Stimulated activated CD8-positive, alpha-beta memory T cell treated with anti-CD3 and anti-CD28 coated beads, Interleukin-4, amount 100 ng/mL, for 24 hours (primary cell): ENCODE results near the gene DDX10.
"Not testable (repeated sequence)": the region's sequence is repeated elsewhere in the genome, so short reads cannot be mapped to it uniquely, and the experiment has no call there.

Source experiments
- DNase-seq: peaks from one replicate; pipeline ENCODE4 v3.0.0-alpha.2; 2020; ENCODE audit warnings: low read depth

DDX10 gene

GRCh38 chr11:108664730-108665525 lies at the start of gene DDX10:
Gene DDX10, plus strand, starts transcription at chr11:108665069. Its CDS starts 85 bp downstream, at chr11:108665154.
- DNase-seq, result peak; percentile 96

- DNase-seq, result no peak
These were observed 48.3 kb upstream of the DDX10 start for GRCh38 chr11:108616549-108616948.

GRCh38 chr11:108617055-108617454 lies 47.8 kb upstream of the DDX10 start:
- DNase-seq, result no peak

GRCh38 chr11:108618529-108618928 lies 46.3 kb upstream of the DDX10 start:
- no peak for DNase-seq

GRCh38 chr11:108620958-108621772 lies 43.7 kb upstream of the DDX10 start:
- DNase-seq, result no peak

- no peak for DNase-seq
These were observed 42.5 kb upstream of the DDX10 start for GRCh38 chr11:108622341-108622740.

- DNase-seq, result no peak
These were observed 40.5 kb upstream of the DDX10 start for GRCh38 chr11:108624196-108624925.

- no peak for DNase-seq
These were observed 36.5 kb upstream of the DDX10 start for GRCh38 chr11:108628326-108628725.

- no peak for DNase-seq
These were observed 36.1 kb upstream of the DDX10 start for GRCh38 chr11:108628812-108629211.

GRCh38 chr11:108629274-108629673 lies 35.6 kb upstream of the DDX10 start:
- no peak for DNase-seq

- no peak for DNase-seq
These were observed 32.7 kb upstream of the DDX10 start for GRCh38 chr11:108632041-108632704.

GRCh38 chr11:108635106-108635505 lies 29.8 kb upstream of the DDX10 start:
- no peak for DNase-seq

- DNase-seq, result no peak
These were observed 28.6 kb upstream of the DDX10 start for GRCh38 chr11:108636222-108636621.

GRCh38 chr11:108639146-108639545 lies 25.7 kb upstream of the DDX10 start:
- no peak for DNase-seq

- not testable (repeated sequence) for DNase-seq
These were observed 23.1 kb upstream of the DDX10 start for GRCh38 chr11:108641752-108642151.

GRCh38 chr11:108643974-108644373 lies 20.9 kb upstream of the DDX10 start:
- DNase-seq, result no peak

- no peak for DNase-seq
These were observed 18.9 kb upstream of the DDX10 start for GRCh38 chr11:108645970-108646369.

- no peak for DNase-seq
These were observed 17.5 kb upstream of the DDX10 start for GRCh38 chr11:108647387-108647700.

- DNase-seq, result peak; percentile 31
These were observed 17.0 kb upstream of the DDX10 start for GRCh38 chr11:108647701-108648527.

GRCh38 chr11:108648528-108648885 lies 16.4 kb upstream of the DDX10 start:
- no peak for DNase-seq

- not testable (repeated sequence) for DNase-seq
These were observed 10.8 kb upstream of the DDX10 start for GRCh38 chr11:108654100-108654499.
